ENCODE data around the gene TMEM165.
A peak's percentile ranks its signal among the peaks of the same experiment; 100 is the strongest.

GRCh38 chr4:55358668-55359067, 37.1 kb upstream of the TMEM165 start:
- no peak for TF ChIP-seq EZH2 (IDR thresholded peaks at IDR 0.05; ENCODE audit: borderline replicate concordance, low read depth, low read length, severe bottlenecking)
- TF ChIP-seq POLR2AphosphoS5 (IDR thresholded peaks at IDR 0.05; ENCODE audit: insufficient read depth, low read depth, low read length), result no peak
- no peak for TF ChIP-seq GATA2 (IDR thresholded peaks at IDR 0.05; ENCODE audit: insufficient read depth, insufficient read length, low read depth, low read length)
- TF ChIP-seq CTCF (IDR thresholded peaks at IDR 0.05; ENCODE audit: extremely low read depth in 1 of 2, insufficient read depth in 1 of 2, low read depth in 1 of 2, low read length in 2 of 2), result no peak
- TF ChIP-seq POLR2A (IDR thresholded peaks at IDR 0.05; ENCODE audit: low read depth, low read length), result no peak
- TF ChIP-seq MAX (IDR thresholded peaks at IDR 0.05; ENCODE audit: insufficient read depth, insufficient read length), result no peak
- TF ChIP-seq JUN (IDR thresholded peaks at IDR 0.05; ENCODE audit: borderline replicate concordance, insufficient read depth, insufficient read length, low read depth), result peak; percentile 74

Data from endothelial cell of umbilical vein (primary cell).